Measurements from ENCODE around the gene CACNA2D3.

- TF ChIP-seq CTCF (conservative IDR thresholded peaks at IDR 0.05 in 1 of 2, IDR thresholded peaks at IDR 0.05 in 1 of 2; ENCODE audit: extremely low read depth in 1 of 2, insufficient read depth in 1 of 2, low read depth in 1 of 2, low read length in 2 of 2) = no peak
- no peak for TF ChIP-seq EZH2 (IDR thresholded peaks at IDR 0.05; ENCODE audit: borderline replicate concordance, low read length)
Observed at GRCh38 chr3:54900838-54901591, 778.7 kb downstream of the CACNA2D3 start.
